HEK293T (cell line): ENCODE measurements around the gene TRIM75.

Source experiments
- BHLHE40 ChIP-seq: fragments of 450-650 bp; IDR thresholded peaks from 2 replicates; pipeline ENCODE4 v1.6.1; 2016; ENCODE audit warnings: mild to moderate bottlenecking, moderate library complexity, borderline replicate concordance
- ELF4 ChIP-seq: fragments of 450-650 bp; IDR thresholded peaks from 2 replicates; pipeline ENCODE4 v1.6.1; 2017; ENCODE audit warnings: antibody characterized with exemption
- FOXK2 ChIP-seq: fragments of 450-650 bp; IDR thresholded peaks from 2 replicates; pipeline ENCODE4 v1.6.1; 2016; ENCODE audit warnings: mild to moderate bottlenecking
- FOXM1 ChIP-seq: fragments of 450-650 bp; IDR thresholded peaks from 2 replicates; pipeline ENCODE4 v1.6.1; 2017; ENCODE audit warnings: mild to moderate bottlenecking, borderline replicate concordance
- L3MBTL2 ChIP-seq: fragments of 450-650 bp; conservative IDR thresholded peaks from 2 replicates; pipeline ENCODE4 v1.6.1; 2016; ENCODE audit warnings: mild to moderate bottlenecking
- PKNOX1 ChIP-seq: fragments of 450-650 bp; IDR thresholded peaks from 2 replicates; pipeline ENCODE4 v1.6.1; 2016
- SP1 ChIP-seq: fragments of 450-650 bp; IDR thresholded peaks from 2 replicates; pipeline ENCODE4 v1.6.1; 2017
- TARDBP ChIP-seq: fragments of 450-650 bp; IDR thresholded peaks from 2 replicates; pipeline ENCODE4 v1.6.1; 2016
- ZNF384 ChIP-seq: fragments of 450-650 bp; IDR thresholded peaks from 2 replicates; pipeline ENCODE4 v1.6.1; 2016

- no peak for TF ChIP-seq FOXM1
- no peak for TF ChIP-seq L3MBTL2
- no peak for TF ChIP-seq ELF4
- TF ChIP-seq ZNF384, result no peak
- TF ChIP-seq FOXK2, result no peak
- no peak for TF ChIP-seq SP1
- TF ChIP-seq TARDBP, result no peak
- no peak for TF ChIP-seq BHLHE40
- TF ChIP-seq PKNOX1, result no peak
These were observed 41.2 kb downstream of the TRIM75 start for GRCh38 chr4:165094873-165095272.
